Measurements from ENCODE around the gene BLM.

Gene BLM

DNA sequence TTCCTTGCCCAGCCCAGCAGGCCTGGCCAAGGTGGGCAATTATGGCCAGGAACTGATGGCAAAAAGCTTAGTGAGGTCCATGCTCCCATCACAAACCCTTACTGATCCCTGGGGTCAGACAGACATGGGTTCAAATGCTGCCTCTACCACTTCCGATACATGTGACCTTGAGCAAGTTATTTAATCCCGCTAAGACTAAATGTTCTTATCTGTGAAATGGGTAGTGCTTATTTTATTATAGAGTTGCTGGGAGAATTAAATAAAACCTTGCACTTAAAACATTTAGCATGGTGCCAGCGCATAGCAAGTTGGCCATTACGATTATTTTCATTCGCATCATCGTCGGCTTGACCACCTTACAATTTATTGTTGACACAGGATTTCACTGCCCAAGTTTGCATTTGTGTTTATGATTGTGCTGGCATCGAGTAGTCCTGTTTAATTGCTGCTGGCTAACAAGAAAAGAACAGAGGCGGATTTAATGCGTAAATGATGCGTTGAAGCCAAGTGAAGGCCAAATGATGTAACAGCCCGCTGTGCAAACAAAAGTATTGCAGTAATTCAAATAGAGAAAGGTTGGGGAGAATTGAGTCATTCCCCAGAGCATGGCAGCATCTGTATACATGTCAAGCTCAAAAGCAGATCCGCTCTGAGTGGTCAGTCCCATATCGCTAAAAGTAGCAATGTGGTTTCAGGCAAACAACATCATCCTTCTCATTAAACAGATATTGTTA, 144.0 kb downstream of the BLM start:
- Histone ChIP-seq H3K9me3 (ENCODE audit: severe bottlenecking) (no peaks in the 10 kb centered on the region), H3K4me3 (ENCODE audit: low read depth, low read length) (no peak overlapping the region), H3K27ac (no peak overlapping the region), H3K27me3 (ENCODE audit: insufficient read depth, low read depth, severe bottlenecking) (no peaks in the 10 kb centered on the region), H3K36me3 (no peaks in the 10 kb centered on the region)
- DNase-seq: no peak
- TF ChIP-seq, protein P1, sequence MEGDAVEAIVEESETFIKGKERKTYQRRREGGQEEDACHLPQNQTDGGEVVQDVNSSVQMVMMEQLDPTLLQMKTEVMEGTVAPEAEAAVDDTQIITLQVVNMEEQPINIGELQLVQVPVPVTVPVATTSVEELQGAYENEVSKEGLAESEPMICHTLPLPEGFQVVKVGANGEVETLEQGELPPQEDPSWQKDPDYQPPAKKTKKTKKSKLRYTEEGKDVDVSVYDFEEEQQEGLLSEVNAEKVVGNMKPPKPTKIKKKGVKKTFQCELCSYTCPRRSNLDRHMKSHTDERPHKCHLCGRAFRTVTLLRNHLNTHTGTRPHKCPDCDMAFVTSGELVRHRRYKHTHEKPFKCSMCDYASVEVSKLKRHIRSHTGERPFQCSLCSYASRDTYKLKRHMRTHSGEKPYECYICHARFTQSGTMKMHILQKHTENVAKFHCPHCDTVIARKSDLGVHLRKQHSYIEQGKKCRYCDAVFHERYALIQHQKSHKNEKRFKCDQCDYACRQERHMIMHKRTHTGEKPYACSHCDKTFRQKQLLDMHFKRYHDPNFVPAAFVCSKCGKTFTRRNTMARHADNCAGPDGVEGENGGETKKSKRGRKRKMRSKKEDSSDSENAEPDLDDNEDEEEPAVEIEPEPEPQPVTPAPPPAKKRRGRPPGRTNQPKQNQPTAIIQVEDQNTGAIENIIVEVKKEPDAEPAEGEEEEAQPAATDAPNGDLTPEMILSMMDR (IDR thresholded peaks at IDR 0.05; ENCODE audit: low read depth, low read length): no peak

GRCh38 chr15:90862487-90862886, 145.3 kb downstream of the BLM start:
- H3K4me3 ChIP-seq (ENCODE audit: low read depth, low read length): no peak overlapping the region
- no peak for DNase-seq

GRCh38 chr15:90862964-90863778, 146.0 kb downstream of the BLM start:
- no peak overlapping the region for H3K4me3 ChIP-seq (ENCODE audit: low read depth, low read length)
- TF ChIP-seq, protein P1 (IDR thresholded peaks at IDR 0.05; ENCODE audit: low read depth, low read length): no peak
- DNase-seq: no peak
- H3K36me3 ChIP-seq: no peaks in the 10 kb centered on the region
- H3K27me3 ChIP-seq (ENCODE audit: insufficient read depth, low read depth, severe bottlenecking): no peaks in the 10 kb centered on the region
- no peaks in the 10 kb centered on the region for H3K9me3 ChIP-seq (ENCODE audit: severe bottlenecking)
- H3K27ac ChIP-seq: no peak overlapping the region

More at GRCh38 chr15:90862487-90862886, 145.3 kb downstream of the BLM start:
- Histone ChIP-seq H3K36me3 (no peaks in the 10 kb centered on the region), H3K27ac (no peak overlapping the region), H3K27me3 (ENCODE audit: insufficient read depth, low read depth, severe bottlenecking) (no peaks in the 10 kb centered on the region), H3K9me3 (ENCODE audit: severe bottlenecking) (no peaks in the 10 kb centered on the region)
- TF ChIP-seq, protein P1 (IDR thresholded peaks at IDR 0.05; ENCODE audit: low read depth, low read length): no peak

- DNase-seq: no peak
- H3K27ac ChIP-seq: no peak overlapping the region
Observed at GRCh38 chr15:90863987-90864386, 146.8 kb downstream of the BLM start.

GRCh38 chr15:90864507-90864906, 147.4 kb downstream of the BLM start:
- Histone ChIP-seq H3K9me3 (ENCODE audit: severe bottlenecking) (no peaks in the 10 kb centered on the region), H3K27ac (no peak overlapping the region), H3K36me3 (no peaks in the 10 kb centered on the region), H3K4me3 (ENCODE audit: low read depth, low read length) (no peak overlapping the region), H3K27me3 (ENCODE audit: insufficient read depth, low read depth, severe bottlenecking) (no peaks in the 10 kb centered on the region)
- TF ChIP-seq, protein P1 (IDR thresholded peaks at IDR 0.05; ENCODE audit: low read depth, low read length): peak; percentile 46; the same call in 1 of the 2 replicates
- DNase-seq: peak; percentile 77

More at GRCh38 chr15:90863987-90864386, 146.8 kb downstream of the BLM start:
- TF ChIP-seq, protein P1 (IDR thresholded peaks at IDR 0.05; ENCODE audit: low read depth, low read length): no peak
- Histone ChIP-seq H3K9me3 (ENCODE audit: severe bottlenecking) (no peaks in the 10 kb centered on the region), H3K36me3 (no peaks in the 10 kb centered on the region), H3K4me3 (ENCODE audit: low read depth, low read length) (no peak overlapping the region), H3K27me3 (ENCODE audit: insufficient read depth, low read depth, severe bottlenecking) (no peaks in the 10 kb centered on the region)
